DND-41 (cell line): ENCODE measurements around the gene MBD3.

Experiments used
- ATAC-seq: fragments of 200-7000 bp; cut with Tn5 transposase; 3 replicates; pipeline ENCODE4 v1.9.1; 2021; ENCODE audit warnings: low read depth; ENCODE audit not compliant: insufficient read depth
- DNase-seq: peaks from one replicate; pipeline ENCODE4 v3.0.0-alpha.2; 2020
- H2AFZ ChIP-seq: 2 replicates; pipeline ENCODE4 v1.6.0; 2012; ENCODE audit warnings: low read depth, low read length
- H3K27ac ChIP-seq: 2 replicates; pipeline ENCODE4 v1.5.1; 2012; ENCODE audit warnings: low read length, inconsistent platforms
- H3K27me3 ChIP-seq: fragments of 200-600 bp; sonication (generic); 2 replicates; pipeline ENCODE4 v1.6.0; 2012; ENCODE audit warnings: low read length, mild to moderate bottlenecking, inconsistent platforms; ENCODE audit not compliant: insufficient read depth, poor library complexity
- H3K36me3 ChIP-seq: 2 replicates; pipeline ENCODE4 v1.5.1; 2012; ENCODE audit warnings: low read length, inconsistent platforms; ENCODE audit not compliant: insufficient read depth
- H3K4me1 ChIP-seq: 2 replicates; pipeline ENCODE4 v1.5.1; 2012; ENCODE audit warnings: mild to moderate bottlenecking, low read length; ENCODE audit not compliant: insufficient read depth
- H3K4me2 ChIP-seq: 2 replicates; pipeline ENCODE4 v1.6.0; 2012; ENCODE audit warnings: mild to moderate bottlenecking, moderate library complexity, low read length, inconsistent platforms; ENCODE audit not compliant: insufficient read depth
- H3K4me3 ChIP-seq, 2 experiments: fragments of 200-600 bp in 1 of 2; shearing (Covaris generic) in 1 of 2; 2 replicates each; pipeline ENCODE4 v1.5.1; 2012 to 2016; ENCODE audit warnings: inconsistent platforms in 2 of 2, low read length in 2 of 2, mild to moderate bottlenecking in 2 of 2, low read depth in 1 of 2, moderate library complexity in 1 of 2
- H3K79me2 ChIP-seq: 2 replicates; pipeline ENCODE4 v1.6.0; 2012; ENCODE audit warnings: low read length, inconsistent platforms; ENCODE audit not compliant: insufficient read depth
- H3K9ac ChIP-seq: 2 replicates; pipeline ENCODE4 v1.6.0; 2012; ENCODE audit warnings: low read depth, mild to moderate bottlenecking, inconsistent platforms, low read length, moderate library complexity
- H3K9me3 ChIP-seq: 2 replicates; pipeline ENCODE4 v1.5.1; 2012; ENCODE audit warnings: low read length, moderate library complexity, mild to moderate bottlenecking, inconsistent platforms; ENCODE audit not compliant: insufficient read depth, severe bottlenecking
- H4K20me1 ChIP-seq: 2 replicates; pipeline ENCODE4 v1.6.0; 2012; ENCODE audit warnings: low read length; ENCODE audit not compliant: insufficient read depth
- CTCF ChIP-seq: IDR thresholded peaks from 2 replicates; pipeline ENCODE4 v1.5.1; 2012; ENCODE audit warnings: borderline replicate concordance, low read length, moderate library complexity, mild to moderate bottlenecking; ENCODE audit not compliant: poor library complexity, severe bottlenecking; ENCODE audit errors: extremely low read depth
- EZH2 ChIP-seq: IDR thresholded peaks from 3 replicates; pipeline ENCODE4 v1.6.1; 2012; ENCODE audit warnings: borderline replicate concordance, low read depth, mild to moderate bottlenecking, moderate library complexity, low read length, inconsistent platforms; ENCODE audit not compliant: severe bottlenecking

MBD3 gene

GRCh38 chr19:1577090-1577928 lies 15.4 kb downstream of the MBD3 start:
- peaks cover 3% of the 10 kb centered on the region; the same call in 1 of the 2 replicates for H3K79me2 ChIP-seq
- H3K4me1 ChIP-seq, result no peaks in the 10 kb centered on the region
- no peak overlapping the region for H2AFZ ChIP-seq
- H3K4me3 ChIP-seq, result no peak overlapping the region
- H3K27me3 ChIP-seq, result no peaks in the 10 kb centered on the region
- TF ChIP-seq EZH2 (no peak), CTCF (no peak)
- DNase-seq (no peak), ATAC-seq (no peak)
- peaks cover 66% of the 10 kb centered on the region for H3K36me3 ChIP-seq
- no peak overlapping the region for H3K27ac ChIP-seq
- peaks cover 54% of the 10 kb centered on the region for H4K20me1 ChIP-seq
- no peak overlapping the region for H3K9ac ChIP-seq
- H3K4me2 ChIP-seq, result no peak overlapping the region
- H3K9me3 ChIP-seq, result no peaks in the 10 kb centered on the region

- no peaks in the 10 kb centered on the region for H3K9me3 ChIP-seq
- DNase-seq (no peak), ATAC-seq (0 out of 3 replicates have a peak, but pooled peaks have one; percentile 9)
- no peak overlapping the region for H2AFZ ChIP-seq
- H3K79me2 ChIP-seq, result no peaks in the 10 kb centered on the region; the same call in 1 of the 2 replicates
- peaks cover 50% of the 10 kb centered on the region for H4K20me1 ChIP-seq
- H3K36me3 ChIP-seq, result peaks cover 58% of the 10 kb centered on the region
- H3K27ac ChIP-seq, result no peak overlapping the region
- no peaks in the 10 kb centered on the region for H3K4me1 ChIP-seq
- no peaks in the 10 kb centered on the region for H3K27me3 ChIP-seq
- H3K4me3 ChIP-seq, result no peak overlapping the region
- H3K4me2 ChIP-seq, result no peak overlapping the region
- TF ChIP-seq CTCF (no peak), EZH2 (no peak)
- H3K9ac ChIP-seq, result no peak overlapping the region
These were observed 16.2 kb downstream of the MBD3 start for GRCh38 chr19:1576242-1577089.

GRCh38 chr19:1575323-1576241 lies 17.1 kb downstream of the MBD3 start:
- Histone ChIP-seq H3K4me2 (no peak overlapping the region), H2AFZ (no peak overlapping the region), H3K27ac (no peak overlapping the region), H4K20me1 (peaks cover 41% of the 10 kb centered on the region), H3K36me3 (peaks cover 49% of the 10 kb centered on the region), H3K79me2 (no peaks in the 10 kb centered on the region), H3K9ac (no peak overlapping the region), H3K9me3 (no peaks in the 10 kb centered on the region), H3K4me1 (no peaks in the 10 kb centered on the region), H3K4me3 (no peak overlapping the region), H3K27me3 (no peaks in the 10 kb centered on the region)
- TF ChIP-seq EZH2 (no peak), CTCF (no peak)
- ATAC-seq, result peak; percentile 18; the same call in 2 of the 3 replicates
- DNase-seq, result no peak
